ENCODE results near the gene NMT1.

GRCh38 chr17:45113424-45113754 is 52.3 kb downstream of the NMT1 start:
- TF ChIP-seq EP300 (IDR thresholded peaks at IDR 0.05) = no peak
- TF ChIP-seq CTCF (IDR thresholded peaks at IDR 0.05) = no peak

Data from suprapubic skin (tissue), 3 donors.